ENCODE measurements around the gene FAM117B.

GRCh38 chr2:202608142-202608852 lies 26.5 kb upstream of the FAM117B start:
- TF ChIP-seq CTCF (conservative IDR thresholded peaks at IDR 0.05), result no peak
- TF ChIP-seq ZFX (IDR thresholded peaks at IDR 0.05), result no peak

All from C4-2B (cell line).